NCI-H82 (cell line): Measurements from ENCODE around the gene RELL2.
"Not testable (repeated sequence)": the region's sequence is repeated elsewhere in the genome, so short reads cannot be mapped to it uniquely, and the experiment has no call there.

Experiments
- DNase-seq: peaks from one replicate; lab custom pipeline; 2025; lab: John Stamatoyannopoulos, UW

Gene RELL2

GRCh38 chr5:141636413-141637122 lies at the start of gene RELL2, which contains the start of gene HDAC3:
TSS of gene RELL2 (plus strand) at chr5:141636997. CDS start at chr5:141638226, 1,229 bp downstream.
TSS of gene HDAC3 (minus strand) at chr5:141636849. CDS start at chr5:141636790, 59 bp downstream.
- peak; percentile 87 for DNase-seq

GRCh38 chr5:141590127-141590526 lies 46.7 kb upstream of the RELL2 start:
- DNase-seq = no peak

GRCh38 chr5:141596867-141597266 lies 39.9 kb upstream of the RELL2 start:
- DNase-seq = no peak

GRCh38 chr5:141597394-141597793 lies 39.4 kb upstream of the RELL2 start:
- DNase-seq = no peak

- peak; percentile 59 for DNase-seq
Observed at GRCh38 chr5:141597814-141598213, 39.0 kb upstream of the RELL2 start.

GRCh38 chr5:141598391-141599345 lies 38.1 kb upstream of the RELL2 start:
- DNase-seq = no peak

GRCh38 chr5:141602606-141603005 lies 34.2 kb upstream of the RELL2 start:
- DNase-seq = no peak

GRCh38 chr5:141603923-141604717 lies 32.7 kb upstream of the RELL2 start:
- DNase-seq = peak; percentile 18

GRCh38 chr5:141605523-141606277 lies 31.1 kb upstream of the RELL2 start:
- no peak for DNase-seq

- no peak for DNase-seq
Observed at GRCh38 chr5:141608046-141608445, 28.8 kb upstream of the RELL2 start.

GRCh38 chr5:141608557-141608956 lies 28.2 kb upstream of the RELL2 start:
- no peak for DNase-seq

- DNase-seq = no peak
Observed at GRCh38 chr5:141609044-141609443, 27.8 kb upstream of the RELL2 start.

GRCh38 chr5:141609921-141610320 lies 26.9 kb upstream of the RELL2 start:
- not testable (repeated sequence) for DNase-seq

GRCh38 chr5:141611289-141611688 lies 25.5 kb upstream of the RELL2 start:
- no peak for DNase-seq

- DNase-seq = no peak
Observed at GRCh38 chr5:141613344-141613743, 23.5 kb upstream of the RELL2 start.

GRCh38 chr5:141615991-141616720 lies 20.6 kb upstream of the RELL2 start:
- peak; percentile 12 for DNase-seq

GRCh38 chr5:141617128-141617527 lies 19.7 kb upstream of the RELL2 start:
- DNase-seq = no peak

GRCh38 chr5:141617682-141618029 lies 19.1 kb upstream of the RELL2 start:
- DNase-seq = no peak

GRCh38 chr5:141618030-141618803 lies 18.6 kb upstream of the RELL2 start:
- peak; percentile 65 for DNase-seq
